GM19467 (cell line): ENCODE measurements around the gene FAM107B.

ENCODE experiments used
- ATAC-seq: cut with Tn5 transposase; IDR thresholded peaks from one replicate; pipeline ENCODE4 v1.9.1; 2021; ENCODE audit warnings: mild to moderate bottlenecking, moderate library complexity; ENCODE audit not compliant: unreplicated experiment

The FAM107B gene

GRCh38 chr10:14519785-14520184, 254.9 kb downstream of the FAM107B start:
- ATAC-seq = no peak

GRCh38 chr10:14518149-14518548, 256.5 kb downstream of the FAM107B start:
- no peak for ATAC-seq

GRCh38 chr10:14513123-14513522, 261.6 kb downstream of the FAM107B start:
- ATAC-seq = no peak

GRCh38 chr10:14510346-14510745, 264.4 kb downstream of the FAM107B start:
- no peak for ATAC-seq

- no peak for ATAC-seq
Measured at GRCh38 chr10:14508725-14509124, 266.0 kb downstream of the FAM107B start.

GRCh38 chr10:14507781-14508180, 266.9 kb downstream of the FAM107B start:
- no peak for ATAC-seq

GRCh38 chr10:14507176-14507575, 267.5 kb downstream of the FAM107B start:
- ATAC-seq = no peak

GRCh38 chr10:14502431-14502830, 272.3 kb downstream of the FAM107B start:
- no peak for ATAC-seq

- no peak for ATAC-seq
Measured at GRCh38 chr10:14500172-14500765, 274.4 kb downstream of the FAM107B start.

GRCh38 chr10:14499601-14499904, 275.1 kb downstream of the FAM107B start:
- no peak for ATAC-seq

- ATAC-seq = no peak
Measured at GRCh38 chr10:14498326-14498725, 276.4 kb downstream of the FAM107B start.

GRCh38 chr10:14491811-14492210, 282.9 kb downstream of the FAM107B start:
- ATAC-seq = no peak

- no peak for ATAC-seq
Measured at GRCh38 chr10:14489522-14490177, 285.0 kb downstream of the FAM107B start.

GRCh38 chr10:14487488-14487883, 287.2 kb downstream of the FAM107B start:
- ATAC-seq = no peak

- no peak for ATAC-seq
Measured at GRCh38 chr10:14486777-14487487, 287.8 kb downstream of the FAM107B start.

GRCh38 chr10:14485986-14486385, 288.7 kb downstream of the FAM107B start:
- ATAC-seq = no peak

- no peak for ATAC-seq
Measured at GRCh38 chr10:14483417-14483816, 291.3 kb downstream of the FAM107B start.

- no peak for ATAC-seq
Measured at GRCh38 chr10:14481752-14482151, 292.9 kb downstream of the FAM107B start.

- no peak for ATAC-seq
Measured at GRCh38 chr10:14481014-14481413, 293.7 kb downstream of the FAM107B start.

GRCh38 chr10:14478604-14479003, 296.1 kb downstream of the FAM107B start:
- no peak for ATAC-seq

GRCh38 chr10:14478201-14478600, 296.5 kb downstream of the FAM107B start:
- ATAC-seq = no peak

GRCh38 chr10:14477408-14477710, 297.3 kb downstream of the FAM107B start:
- no peak for ATAC-seq
